Inferior parietal cortex (tissue), 1 donor: ENCODE data around the gene ERC2.
A peak's percentile ranks its signal among the peaks of the same experiment; 100 is the strongest.
"Not testable (repeated sequence)": the region's sequence is repeated elsewhere in the genome, so short reads cannot be mapped to it uniquely, and the experiment has no call there.

ENCODE experiments used
- DNase-seq: peaks from one replicate; pipeline ENCODE4 v3.0.0-alpha.2; 2016; ENCODE audit errors: extremely low spot score

ERC2 gene

GRCh38 chr3:55525436-55525835 lies 942.8 kb downstream of the ERC2 start:
- DNase-seq = no peak

- DNase-seq = peak; percentile 32
These were observed 943.6 kb downstream of the ERC2 start for GRCh38 chr3:55524565-55525244.

DNA sequence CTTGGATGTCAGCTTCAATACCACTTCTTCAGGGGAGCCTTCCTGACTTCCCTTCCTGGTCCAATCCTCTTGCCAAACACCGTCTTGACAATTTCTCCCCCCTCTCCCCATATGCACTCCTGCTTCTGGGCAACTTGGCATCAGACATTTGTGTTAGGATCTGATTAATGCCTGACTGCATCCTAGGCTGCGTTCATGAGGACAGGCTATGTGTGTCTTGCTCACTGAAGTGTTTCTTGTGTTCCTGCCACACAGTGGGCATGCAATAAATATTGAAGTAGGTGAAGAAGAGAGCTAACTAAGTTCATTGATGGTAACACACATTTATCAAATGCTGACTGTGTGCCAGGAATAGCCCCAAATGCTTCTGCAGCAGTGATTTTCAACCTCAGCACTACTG lies 944.8 kb downstream of the ERC2 start:
- no peak for DNase-seq

- no peak for DNase-seq
These were observed 946.4 kb downstream of the ERC2 start for GRCh38 chr3:55521738-55522421.

DNA sequence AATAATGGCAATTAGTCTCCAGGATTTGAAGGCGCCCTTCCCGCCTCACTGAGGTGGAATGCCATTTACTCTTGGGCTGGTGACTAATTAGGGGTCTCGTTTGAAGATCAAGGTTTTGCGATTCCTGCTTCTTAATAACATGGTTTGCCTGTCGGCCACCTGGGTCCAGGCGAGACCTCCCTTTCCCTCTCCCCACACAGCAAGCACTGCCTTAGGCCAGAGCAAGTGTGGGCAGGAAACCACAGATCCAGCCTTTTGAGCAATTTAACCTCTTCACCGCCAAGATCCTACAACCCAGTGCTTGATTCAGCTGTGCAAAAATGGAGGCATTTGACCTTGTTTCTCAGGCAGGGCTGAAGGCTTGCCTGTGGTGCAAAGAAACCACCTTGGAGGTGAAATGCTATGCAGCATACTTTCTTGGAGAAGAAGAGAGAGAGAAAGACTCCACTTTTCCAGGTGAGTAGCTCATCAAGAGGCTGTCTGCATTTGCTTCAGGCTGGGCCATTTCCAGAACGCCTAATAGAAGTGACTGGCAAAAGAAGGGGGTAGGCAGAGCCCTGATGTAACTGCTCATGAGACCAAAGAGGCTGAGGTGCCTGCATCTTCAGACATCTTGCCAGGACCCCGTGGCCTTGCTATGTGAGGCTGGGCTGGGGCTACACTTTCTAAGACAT lies 947.1 kb downstream of the ERC2 start:
- no peak for DNase-seq

GRCh38 chr3:55519019-55519418 lies 949.2 kb downstream of the ERC2 start:
- DNase-seq = no peak

- DNase-seq = no peak
These were observed 949.8 kb downstream of the ERC2 start for GRCh38 chr3:55518451-55518850.

- no peak for DNase-seq
These were observed 951.8 kb downstream of the ERC2 start for GRCh38 chr3:55516392-55517030.

- DNase-seq = no peak
These were observed 952.6 kb downstream of the ERC2 start for GRCh38 chr3:55515550-55516246.

DNA sequence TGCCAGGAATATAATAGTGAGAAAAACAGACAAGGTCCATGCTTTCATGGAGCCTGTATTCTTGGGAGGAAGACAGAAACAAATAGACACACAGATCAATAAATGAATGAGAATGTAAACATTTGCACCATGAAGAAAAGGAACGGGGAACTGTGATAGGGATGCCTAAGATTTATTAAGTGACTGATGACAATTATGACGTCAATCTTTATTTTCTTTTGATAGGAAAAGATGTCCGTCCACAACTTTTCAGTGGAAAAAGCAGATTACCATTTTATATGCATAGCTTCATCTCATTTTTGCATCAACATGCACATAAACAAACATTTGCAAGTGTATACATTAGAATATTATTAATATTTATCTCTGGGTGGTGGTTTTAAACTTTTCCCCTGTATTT lies 953.3 kb downstream of the ERC2 start:
- DNase-seq = no peak

- DNase-seq = no peak
These were observed 955.5 kb downstream of the ERC2 start for GRCh38 chr3:55512571-55513343.

- no peak for DNase-seq
These were observed 956.2 kb downstream of the ERC2 start for GRCh38 chr3:55511895-55512570.

- DNase-seq = no peak
These were observed 959.9 kb downstream of the ERC2 start for GRCh38 chr3:55508335-55508734.

DNA sequence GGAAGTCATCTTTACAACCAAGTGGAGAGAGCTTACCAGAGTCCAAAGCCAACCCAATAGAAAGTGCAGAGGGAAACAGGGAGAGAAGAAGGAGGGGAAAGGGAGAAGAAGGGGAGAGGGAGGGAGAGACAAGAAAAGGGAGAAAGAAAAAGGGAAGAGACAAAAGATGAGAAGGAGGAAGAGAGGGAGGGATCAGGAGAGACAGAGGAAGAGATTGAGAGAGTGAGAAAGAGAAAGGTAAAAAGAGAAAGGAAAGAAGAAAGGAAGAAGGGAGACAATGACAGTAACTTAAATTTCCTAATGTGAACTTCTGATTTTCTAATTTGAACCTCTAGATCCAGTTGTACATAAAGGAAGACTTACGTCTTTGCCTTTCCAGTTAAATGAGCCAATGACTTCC lies 960.5 kb downstream of the ERC2 start:
- DNase-seq = no peak

DNA sequence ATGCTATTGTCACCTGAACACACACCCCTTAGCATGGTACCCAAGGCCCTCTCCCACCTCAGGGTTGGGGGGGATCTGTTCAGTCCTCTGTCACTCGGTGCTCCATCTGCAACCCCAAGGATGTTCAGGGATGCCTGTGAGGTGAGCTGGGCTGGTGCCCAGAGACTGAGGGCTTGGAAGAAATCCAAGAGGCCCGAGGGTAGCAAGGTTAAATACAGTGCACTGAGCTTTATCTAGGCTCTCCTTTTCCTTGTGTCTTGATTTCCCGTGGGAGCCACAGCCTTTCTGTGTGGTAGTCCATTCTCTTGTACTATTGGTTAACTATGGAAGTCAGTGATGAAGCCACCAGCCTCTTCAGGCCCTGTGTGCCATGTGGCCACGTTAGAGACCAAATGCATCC lies 962.5 kb downstream of the ERC2 start:
- DNase-seq = no peak

DNA sequence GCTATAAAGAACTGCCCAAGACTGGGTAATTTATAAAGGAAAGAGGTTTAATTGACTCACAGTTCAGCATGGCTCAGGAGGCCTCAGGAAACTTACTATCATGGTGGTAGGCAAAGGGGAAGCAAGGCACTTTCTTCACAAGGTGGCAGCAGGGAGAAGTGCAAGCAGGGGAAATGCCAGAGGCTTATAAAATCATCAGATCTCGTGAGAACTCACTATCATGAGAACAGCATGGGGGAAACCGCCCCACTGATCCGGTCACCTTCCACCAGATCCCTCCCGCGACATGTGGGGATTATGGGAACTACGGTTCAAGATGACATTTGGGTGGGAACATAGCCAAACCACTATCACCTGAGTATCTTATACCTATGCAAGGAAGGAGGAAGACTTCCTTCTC lies 963.2 kb downstream of the ERC2 start:
- not testable (repeated sequence) for DNase-seq

- no peak for DNase-seq
These were observed 966.4 kb downstream of the ERC2 start for GRCh38 chr3:55501905-55502304.

GRCh38 chr3:55500555-55501330 lies 967.5 kb downstream of the ERC2 start:
- no peak for DNase-seq

DNA sequence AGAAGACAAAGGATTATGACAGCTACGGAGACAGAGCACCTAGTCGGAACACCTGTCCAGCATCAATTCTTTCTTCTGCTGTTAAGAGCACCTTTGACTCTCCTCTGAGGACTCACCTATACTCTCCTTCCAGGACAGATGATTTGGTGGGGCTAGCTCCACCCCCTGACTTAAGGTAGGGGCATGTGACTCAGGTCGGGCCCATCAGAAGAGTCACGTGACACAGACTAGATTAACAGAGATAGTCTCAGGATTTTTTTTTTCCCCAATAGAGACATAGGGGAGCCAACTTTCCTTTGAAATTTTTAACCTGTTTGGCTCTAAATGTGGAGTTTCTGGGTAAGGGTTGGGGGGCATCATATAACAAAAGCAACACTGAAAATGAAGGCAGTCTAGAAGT lies 969.7 kb downstream of the ERC2 start:
- no peak for DNase-seq

DNA sequence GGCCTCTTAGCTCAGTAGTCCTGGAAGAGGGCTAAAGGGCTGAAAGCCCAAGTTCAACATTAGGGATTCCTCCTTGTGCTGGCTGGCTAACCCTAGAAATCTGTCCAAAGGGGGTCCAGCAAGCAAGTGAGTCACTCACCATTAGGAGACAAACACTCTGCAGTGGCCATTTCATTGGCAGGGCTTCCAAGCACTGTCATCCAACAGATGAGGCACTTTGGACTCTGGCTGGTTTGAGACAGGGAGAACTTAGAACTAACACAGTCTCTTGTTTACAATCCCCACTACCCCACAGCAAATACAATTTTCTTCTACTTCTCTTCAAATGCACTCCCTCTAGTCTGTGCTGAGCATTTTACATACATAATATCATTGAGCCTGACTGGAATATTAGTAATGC lies 971.0 kb downstream of the ERC2 start:
- DNase-seq = no peak
